Hematopoietic multipotent progenitor cell treated with erythropoietin and hydrocortisone succinate and interleukin-3 and kit ligand, for 6 days (in vitro differentiated cells): ENCODE measurements around the gene ZNF212.

Experiments
- DNase-seq: peaks from one replicate; pipeline ENCODE4 v3.0.0-alpha.2; 2015

ZNF212 gene

GRCh38 chr7:149289856-149290255 is 50.4 kb downstream of the ZNF212 start:
- no peak for DNase-seq

DNA sequence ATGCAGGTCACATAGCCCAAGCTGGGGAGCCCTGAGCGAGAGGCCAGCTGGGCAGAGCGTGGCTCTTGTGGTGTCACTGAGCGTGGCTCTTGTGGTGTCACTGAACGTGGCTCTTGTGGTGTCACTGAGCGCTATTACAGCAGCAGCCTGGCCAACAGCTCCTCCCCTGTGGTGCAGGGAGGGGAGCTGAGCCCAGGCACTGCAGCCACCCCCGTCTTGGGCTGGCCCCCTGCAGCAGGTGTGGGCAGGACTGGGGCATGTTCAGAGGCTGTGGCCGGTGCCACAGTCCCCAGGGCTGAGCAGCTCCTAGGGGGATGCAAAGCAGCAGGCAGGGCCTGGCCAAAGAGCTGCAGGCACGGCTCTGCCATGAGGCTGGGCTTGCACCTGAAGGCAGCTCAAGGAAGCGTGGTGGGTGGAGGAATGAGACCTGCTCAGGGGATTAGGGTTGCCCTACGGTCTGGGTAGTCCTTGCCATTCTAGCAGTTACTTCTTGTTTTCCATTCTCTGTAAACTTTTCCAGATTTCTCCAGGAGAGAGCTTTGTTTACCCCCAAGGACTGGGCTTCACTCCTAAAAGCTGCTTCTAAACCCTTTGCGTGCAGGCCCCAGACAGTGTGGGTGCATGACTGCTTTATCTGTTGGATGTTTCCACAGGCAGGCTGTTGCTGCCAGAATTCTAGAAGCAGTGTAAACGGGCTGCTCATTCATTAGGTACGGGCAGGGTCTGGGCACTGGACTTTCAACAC is 51.8 kb downstream of the ZNF212 start:
- no peak for DNase-seq

GRCh38 chr7:149291781-149292461 is 52.5 kb downstream of the ZNF212 start:
- DNase-seq = no peak

GRCh38 chr7:149292462-149292823 is 53.0 kb downstream of the ZNF212 start:
- DNase-seq = no peak

DNA sequence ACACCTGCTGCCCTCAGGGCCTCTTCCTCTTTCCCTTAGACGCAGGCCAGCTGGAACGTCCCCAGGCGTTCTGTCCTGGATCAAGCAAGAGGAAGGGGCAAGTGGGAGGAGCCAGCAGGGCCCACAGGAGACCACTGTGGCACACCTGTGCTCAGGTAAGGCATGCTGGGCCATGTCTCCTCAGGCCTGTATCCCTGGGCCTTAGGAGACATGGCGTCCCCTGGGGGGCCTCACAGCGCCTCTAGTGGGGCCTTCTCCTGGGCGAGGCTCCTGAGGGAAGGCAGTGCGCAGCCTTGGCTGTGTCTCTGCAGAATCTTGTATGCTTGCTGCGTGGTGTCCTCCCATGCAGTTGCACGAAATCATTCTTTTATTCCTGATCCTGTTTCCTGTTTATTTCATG is 53.9 kb downstream of the ZNF212 start:
- no peak for DNase-seq

GRCh38 chr7:149293946-149294633 is 54.6 kb downstream of the ZNF212 start:
- DNase-seq = no peak

DNA sequence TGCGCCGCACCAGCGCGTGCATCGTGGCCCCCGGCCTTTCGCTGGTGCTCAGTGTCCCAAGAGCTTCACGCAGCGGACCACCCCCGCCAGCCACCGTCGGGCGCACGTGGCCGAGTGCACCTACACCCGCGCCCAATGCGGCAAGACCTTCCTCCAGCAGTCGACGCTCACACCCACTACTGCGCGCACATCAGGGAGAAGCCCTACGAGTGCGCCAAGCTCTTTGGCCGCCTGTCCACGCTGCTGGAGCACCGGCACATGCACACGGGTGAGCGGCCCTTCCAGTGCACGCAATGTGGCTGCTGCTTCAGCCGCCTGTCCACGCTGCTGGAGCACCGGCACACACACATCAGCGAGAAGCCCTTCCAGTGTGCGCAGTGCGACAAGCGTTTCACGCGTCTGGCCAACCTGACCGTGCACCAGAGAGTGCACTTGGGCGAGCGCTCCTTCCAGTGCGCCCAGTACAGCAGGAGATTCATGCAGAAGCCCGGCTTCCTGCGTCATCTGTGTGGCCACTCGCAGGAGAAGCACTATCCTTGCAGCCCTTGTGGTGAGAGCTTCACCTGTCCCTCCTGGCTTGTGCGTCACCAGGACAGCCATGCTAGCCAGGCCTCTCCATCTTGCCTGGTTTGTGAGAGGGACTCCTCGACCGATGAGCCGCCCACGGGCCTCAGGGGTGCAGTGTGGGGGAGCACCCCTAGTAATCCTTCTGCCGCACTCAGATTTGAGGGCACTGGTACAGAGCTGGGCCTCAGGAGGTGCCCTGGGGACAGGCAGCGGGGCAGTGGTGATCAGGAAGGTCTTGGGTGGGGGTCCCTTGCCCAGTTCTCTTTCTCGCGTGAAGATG is 55.4 kb downstream of the ZNF212 start:
- DNase-seq = no peak

GRCh38 chr7:149295481-149295850 is 56.0 kb downstream of the ZNF212 start:
- no peak for DNase-seq

DNA sequence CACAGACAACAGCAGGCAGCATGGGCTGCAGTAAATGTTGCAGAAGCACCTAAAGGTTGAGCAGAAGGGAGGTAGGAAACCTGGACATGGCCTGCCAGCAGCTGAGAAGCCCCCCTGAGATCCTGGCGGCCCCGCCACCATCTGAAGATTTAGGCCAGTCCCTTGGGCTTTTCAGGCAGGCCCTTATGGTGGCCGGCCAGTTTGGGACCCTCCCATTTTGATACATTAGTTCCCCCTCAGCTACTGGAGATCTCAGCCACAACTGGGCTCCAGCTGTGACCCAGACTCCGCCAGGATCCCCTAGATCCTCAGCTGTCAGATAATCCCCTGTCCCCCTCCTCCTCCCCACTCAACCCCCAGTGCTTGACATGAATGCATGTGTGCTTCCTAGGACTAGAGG is 56.9 kb downstream of the ZNF212 start:
- DNase-seq = no peak

DNA sequence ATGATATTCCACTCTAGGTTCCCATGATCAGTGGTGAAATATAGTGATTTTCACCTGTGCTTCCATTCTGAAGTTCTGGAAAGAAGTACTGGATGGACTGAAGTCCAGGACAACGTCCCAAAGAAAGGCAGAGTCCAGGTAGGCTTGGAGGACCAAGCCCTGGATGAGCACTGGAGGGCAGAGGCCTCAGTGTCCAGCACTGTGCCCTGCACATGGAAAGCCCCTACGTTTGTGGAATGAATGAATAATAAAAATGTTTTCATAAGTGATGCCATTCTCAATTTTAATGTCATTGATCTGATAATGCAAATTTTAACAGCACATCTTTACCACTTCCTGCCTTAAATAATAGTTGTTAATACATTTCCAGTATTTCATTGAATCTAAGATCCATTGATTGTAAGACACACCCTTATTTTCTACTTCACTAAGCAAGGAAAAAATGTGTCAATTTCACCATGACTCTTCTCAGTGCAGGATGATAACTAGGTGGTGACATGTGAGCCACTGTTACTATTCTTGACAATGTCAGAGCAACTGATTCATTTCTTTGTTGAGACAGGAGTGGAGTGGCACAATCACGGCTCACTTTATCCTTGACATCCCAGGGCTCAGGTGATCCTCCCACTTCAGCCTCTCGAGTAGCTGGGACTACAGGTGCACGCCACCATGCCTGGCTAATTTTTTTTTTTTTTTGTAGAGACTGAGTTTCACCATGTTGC is 57.7 kb downstream of the ZNF212 start:
- DNase-seq = no peak

DNA sequence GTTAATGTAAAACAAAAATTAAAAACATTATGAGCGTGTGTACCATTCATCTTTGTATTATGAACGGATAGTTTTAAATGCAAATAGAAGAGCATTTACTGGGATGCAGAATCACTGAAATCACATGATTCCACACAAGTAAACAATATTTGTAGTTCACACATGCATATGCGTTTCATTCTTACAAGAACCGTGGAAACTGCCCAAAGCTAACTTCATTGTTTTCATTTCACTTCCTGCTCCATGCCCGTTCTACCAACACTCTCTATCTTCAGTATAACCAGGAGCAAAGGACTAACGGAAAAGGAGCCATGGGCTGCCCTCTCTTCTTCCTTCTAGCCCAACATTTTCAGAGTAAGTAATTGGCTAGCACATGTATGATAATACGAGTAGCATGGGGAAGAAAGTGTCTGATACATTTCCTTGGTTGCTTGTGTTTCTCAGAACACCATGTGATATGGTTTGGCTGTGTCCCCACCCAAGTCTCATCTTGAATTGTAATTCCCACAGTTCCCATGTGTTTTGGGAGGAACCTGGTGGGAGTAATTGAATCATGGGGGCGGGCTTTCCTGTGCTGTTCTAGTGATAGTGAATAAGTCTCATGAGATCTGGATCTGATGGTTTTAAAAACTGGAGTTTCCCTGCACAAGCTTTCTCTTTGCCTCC is 61.3 kb downstream of the ZNF212 start:
- no peak for DNase-seq

DNA sequence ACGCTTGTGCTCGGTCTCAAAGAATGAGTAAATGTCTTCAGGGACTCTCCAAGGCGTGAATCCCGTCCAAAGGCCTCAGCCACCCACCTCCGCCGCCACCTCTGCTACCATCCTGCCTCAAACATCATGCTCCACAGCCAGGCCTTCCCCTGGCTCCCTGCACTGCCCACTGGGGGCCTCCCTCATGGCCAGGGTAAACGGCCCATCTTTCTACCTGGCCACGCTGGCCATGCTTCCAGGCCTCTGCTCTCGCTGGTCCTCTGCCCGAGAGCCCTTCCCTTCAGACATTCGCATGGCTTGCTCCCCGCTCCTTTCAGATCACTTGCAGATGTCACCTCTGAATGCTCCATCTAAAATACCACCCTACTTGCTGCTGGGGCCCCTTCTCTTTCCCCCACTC is 62.8 kb downstream of the ZNF212 start:
- DNase-seq = no peak

DNA sequence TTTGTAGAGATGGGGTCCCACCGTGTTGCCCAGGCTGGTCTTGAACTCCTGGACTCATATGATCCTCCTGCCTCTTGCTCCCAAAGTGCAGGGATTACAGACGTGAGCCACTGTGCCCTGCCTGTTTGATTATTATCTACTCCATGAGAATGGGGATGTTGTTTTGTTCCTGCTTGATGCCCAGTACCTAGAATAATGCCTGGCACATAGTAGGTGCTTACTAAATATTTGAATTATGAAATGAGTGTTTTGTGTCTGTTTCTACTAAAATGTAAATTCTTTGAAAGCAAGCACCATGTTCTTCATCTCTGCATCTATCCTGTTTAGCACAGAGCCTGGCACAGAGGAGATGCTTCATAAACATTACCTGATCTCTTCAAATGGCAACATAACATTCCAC is 63.4 kb downstream of the ZNF212 start:
- no peak for DNase-seq

GRCh38 chr7:149304006-149304405 is 64.6 kb downstream of the ZNF212 start:
- no peak for DNase-seq
